GM19463 (cell line): ENCODE measurements around the gene PRKCH.
A peak's percentile ranks its signal among the peaks of the same experiment; 100 is the strongest.

Experiments
- ATAC-seq: cut with Tn5 transposase; IDR thresholded peaks from one replicate; pipeline ENCODE4 v1.9.1; 2021; ENCODE audit warnings: mild to moderate bottlenecking, moderate library complexity; ENCODE audit not compliant: unreplicated experiment

The PRKCH gene

DNA sequence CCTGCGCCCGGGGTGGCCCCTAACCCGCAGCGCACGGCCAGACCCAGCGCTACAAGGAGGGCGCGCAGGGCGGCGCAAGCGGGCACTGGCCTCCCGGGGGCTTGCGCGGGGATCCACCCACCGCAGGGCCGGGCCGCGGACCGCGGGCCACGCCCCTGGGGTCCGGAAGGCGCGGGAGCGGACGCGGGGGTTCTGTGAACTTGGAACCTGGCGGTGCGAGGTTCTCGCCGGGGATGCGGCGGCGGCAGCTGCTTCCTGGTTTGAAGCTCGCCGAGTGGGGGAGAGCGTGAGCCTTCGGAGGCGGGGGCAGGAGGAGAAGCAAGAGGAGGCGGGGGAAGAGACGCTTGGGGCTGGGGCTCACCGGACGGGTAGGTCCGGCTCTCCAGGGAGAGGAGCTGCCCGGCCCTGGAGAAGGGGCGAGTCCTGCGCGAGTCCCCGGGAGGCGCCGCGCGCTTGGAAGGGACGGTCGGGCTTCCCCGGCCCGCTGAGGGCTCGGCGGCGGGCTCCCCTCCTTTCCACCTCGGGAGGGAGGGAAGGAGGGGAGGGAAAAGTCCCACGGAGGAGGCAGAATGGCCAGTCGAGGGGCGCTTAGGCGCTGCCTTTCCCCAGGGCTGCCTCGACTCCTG is at the start of gene PRKCH:
TSS of gene PRKCH (plus strand) at position 195 of the 626 bp plus-strand sequence. CDS start 523 bp downstream, outside the sequence.
- peak; percentile 55 for ATAC-seq

DNA sequence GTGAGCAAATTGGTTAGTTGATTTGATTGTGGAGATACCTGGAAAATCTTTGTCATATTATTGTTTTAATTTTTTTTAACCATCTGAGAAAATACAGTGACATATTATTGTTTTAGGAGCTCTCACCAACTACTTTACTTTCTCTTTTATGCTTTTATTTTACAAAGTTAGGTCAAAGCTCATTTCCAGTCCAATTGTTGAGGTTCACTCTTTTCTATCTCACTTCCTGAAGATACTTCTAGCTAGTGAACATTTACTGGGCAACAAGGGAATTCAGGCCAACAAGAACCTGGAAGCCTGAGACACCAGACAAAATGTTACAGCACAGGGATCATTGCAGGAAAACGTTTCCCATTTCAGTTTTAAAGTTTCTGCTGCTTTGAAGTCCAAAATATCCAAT is 44.1 kb upstream of the PRKCH start:
- ATAC-seq: no peak

DNA sequence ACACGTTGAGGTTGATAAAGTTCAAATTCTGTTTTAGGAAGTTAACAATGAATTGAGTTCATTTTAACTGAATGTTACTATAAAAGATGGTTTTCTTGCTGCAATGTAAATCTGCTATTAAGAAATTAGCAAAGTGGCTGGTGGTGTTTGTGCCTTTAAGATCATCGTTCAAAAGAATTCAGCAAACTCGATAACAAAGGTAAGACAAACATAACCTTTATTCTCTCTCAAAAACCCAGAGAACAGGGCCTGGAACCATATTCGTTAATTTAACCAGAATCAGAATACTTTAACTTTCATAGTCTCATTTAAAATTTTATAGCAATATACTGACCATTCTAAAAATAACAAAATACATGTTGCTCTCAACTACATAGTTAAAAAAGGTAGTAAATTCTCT is 43.6 kb upstream of the PRKCH start:
- no peak for ATAC-seq

GRCh38 chr14:61279082-61279481 is 42.3 kb upstream of the PRKCH start:
- no peak for ATAC-seq

GRCh38 chr14:61280092-61280525 is 41.3 kb upstream of the PRKCH start:
- ATAC-seq: no peak

GRCh38 chr14:61280526-61281185 is 40.7 kb upstream of the PRKCH start:
- ATAC-seq: no peak

- no peak for ATAC-seq
Measured at GRCh38 chr14:61281186-61281947, 40.0 kb upstream of the PRKCH start, which contains the start of gene TMEM30B. TSS of gene TMEM30B (minus strand) at chr14:61281338. CDS start at chr14:61281147, 191 bp downstream.

GRCh38 chr14:61281948-61282275 is 39.5 kb upstream of the PRKCH start:
- no peak for ATAC-seq

DNA sequence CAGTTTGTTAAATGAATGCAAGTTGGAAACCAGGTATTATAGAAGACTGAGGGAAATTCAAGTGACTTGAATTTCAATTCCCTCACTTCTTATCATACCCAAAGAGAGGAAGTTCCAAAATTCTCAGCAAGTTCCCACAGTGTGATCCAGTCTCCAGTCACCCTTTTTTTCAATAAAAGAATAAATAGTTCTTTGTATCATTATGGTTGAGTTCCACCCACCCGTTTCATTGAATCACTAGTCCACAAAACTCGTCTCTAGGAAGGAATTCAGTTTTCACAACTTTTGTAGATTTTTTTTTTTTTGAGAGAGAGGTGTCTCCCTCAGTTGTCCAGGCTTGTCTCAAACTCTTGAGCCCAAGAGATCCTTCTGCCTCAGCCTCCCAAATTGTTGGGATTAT is 38.6 kb upstream of the PRKCH start:
- no peak for ATAC-seq

DNA sequence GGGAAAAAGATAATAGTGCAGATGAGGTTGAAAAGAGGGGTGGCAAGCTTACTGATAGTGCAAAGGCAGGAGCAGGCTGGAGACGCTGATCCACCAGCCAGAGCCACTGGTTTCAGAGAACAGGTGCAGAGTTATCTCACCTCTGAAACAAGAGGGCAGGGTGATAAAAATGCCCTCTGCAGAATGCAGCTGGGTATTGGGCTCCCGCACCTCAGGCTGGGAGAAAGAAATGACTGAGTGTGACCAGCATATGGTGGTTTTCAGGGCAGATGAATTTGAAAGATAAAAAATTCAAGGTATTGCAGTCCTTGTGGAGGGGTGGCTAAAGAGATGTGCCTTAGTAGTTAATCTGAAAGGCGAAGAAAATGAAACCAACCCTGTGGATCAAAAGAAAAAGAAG is 37.4 kb upstream of the PRKCH start:
- ATAC-seq: no peak

DNA sequence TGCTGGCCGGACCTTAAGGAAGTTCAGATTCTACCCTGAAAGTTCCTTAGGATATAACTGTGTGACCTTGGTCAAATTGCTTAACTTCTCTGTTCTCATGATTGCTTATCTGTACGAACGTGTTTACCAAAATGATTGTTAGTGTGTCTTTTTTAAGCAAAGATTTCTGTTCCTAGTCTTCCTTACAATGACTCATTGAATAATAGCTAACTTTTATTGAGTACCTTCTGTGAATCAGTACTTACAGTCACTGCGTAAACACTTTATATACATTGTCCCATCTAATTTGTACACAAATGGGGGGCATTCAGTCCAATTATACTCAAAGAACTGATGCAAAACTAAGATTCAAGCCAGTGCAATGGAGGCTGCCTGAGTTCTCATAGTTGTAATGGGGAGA is 36.0 kb upstream of the PRKCH start:
- ATAC-seq: no peak

DNA sequence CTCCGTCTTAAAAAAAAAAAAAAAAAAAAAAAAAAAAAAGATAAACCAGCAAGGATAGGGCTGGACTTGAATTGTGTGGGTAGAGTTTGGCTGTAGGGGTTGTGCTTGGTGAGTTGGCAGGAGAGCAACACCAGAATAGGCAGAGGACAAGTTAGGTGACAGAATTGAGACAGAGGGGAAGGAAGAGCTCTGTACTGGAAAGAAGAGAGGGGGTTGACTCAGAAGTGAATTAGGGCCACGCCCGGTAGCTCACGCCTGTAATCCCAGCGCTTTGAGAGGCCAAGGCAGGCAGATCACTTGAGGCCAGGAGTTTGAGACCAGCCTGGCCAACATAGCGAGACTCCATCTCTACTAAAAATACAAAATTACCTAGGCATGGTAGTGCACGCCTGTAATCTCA is 34.2 kb upstream of the PRKCH start:
- ATAC-seq: no peak

- no peak for ATAC-seq
Measured at GRCh38 chr14:61288228-61288627, 33.2 kb upstream of the PRKCH start.

GRCh38 chr14:61288720-61289119 is 32.7 kb upstream of the PRKCH start:
- no peak for ATAC-seq

GRCh38 chr14:61290701-61291100 is 30.7 kb upstream of the PRKCH start:
- no peak for ATAC-seq

- no peak for ATAC-seq
Measured at GRCh38 chr14:61296151-61296550, 25.2 kb upstream of the PRKCH start.

DNA sequence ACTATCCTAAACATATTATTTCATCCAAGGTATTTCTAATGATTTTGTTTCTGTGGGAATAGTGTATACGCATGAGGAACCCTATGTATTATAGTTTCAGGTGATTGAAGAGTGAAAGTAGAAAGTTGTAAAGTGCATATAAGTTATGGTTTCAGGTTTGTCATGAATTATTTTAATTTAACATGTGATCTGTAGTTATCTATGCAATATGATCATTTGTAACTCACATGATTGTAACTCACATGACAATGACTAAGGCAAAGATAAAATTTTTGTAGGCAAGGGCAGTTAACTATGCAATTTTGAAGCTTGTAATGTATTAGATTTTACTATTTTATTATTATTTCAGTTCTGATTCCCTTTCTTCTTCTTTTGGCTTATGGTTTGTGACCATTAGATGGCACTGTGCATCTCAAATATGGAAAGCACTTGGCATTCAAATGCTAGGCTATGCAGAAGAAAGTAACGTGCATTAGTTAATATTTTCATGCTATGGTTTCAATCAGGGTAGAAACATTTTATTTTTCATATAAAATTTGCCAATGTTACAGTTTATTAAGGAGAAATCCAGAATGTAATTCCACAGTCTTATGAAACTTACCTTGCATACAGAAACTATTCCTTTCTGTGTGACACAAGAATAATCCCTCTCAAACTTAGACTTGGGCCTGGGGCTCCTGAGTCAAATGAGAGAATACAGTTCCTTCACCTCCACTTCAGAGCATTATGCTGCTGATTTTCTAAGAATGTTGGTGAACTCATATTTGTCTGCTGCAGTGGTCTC is 24.5 kb upstream of the PRKCH start:
- ATAC-seq: no peak

- no peak for ATAC-seq
Measured at GRCh38 chr14:61297581-61297980, 23.8 kb upstream of the PRKCH start.

DNA sequence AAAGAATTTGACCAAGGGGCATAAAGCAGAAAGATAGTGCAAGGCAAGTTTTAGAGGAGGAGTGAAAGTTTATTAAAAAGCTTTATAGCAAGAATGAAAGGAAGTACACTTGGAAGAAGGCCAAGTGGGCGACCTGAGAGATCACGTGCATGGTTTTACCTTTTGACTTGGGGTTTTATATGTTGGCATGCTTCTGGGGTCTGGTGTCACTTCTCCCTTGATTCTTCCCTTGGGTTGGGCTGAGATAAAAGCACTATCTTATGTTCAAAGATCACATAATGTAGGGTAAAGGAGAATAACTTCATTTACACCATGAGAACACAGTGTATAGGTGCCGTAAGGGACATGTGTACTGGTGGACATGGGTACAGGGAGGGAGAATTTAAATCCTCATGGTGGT is 22.6 kb upstream of the PRKCH start:
- no peak for ATAC-seq

- ATAC-seq: no peak
Measured at GRCh38 chr14:61300209-61300608, 21.2 kb upstream of the PRKCH start.

- no peak for ATAC-seq
Measured at GRCh38 chr14:61300754-61301153, 20.6 kb upstream of the PRKCH start.
